ENCODE data around the gene COL28A1. TPM values are rescaled to one million over a fixed set of nuclear protein-coding genes. Genes with fewer than 3 reads are reported as not detected.

The COL28A1 gene
- total and polyA plus RNA-seq, 2 of the 13 experiments (the other 11 are each of a cell fraction or from before 2014, with no cell fraction given), result 0.07 to 0.15 TPM

DNA sequence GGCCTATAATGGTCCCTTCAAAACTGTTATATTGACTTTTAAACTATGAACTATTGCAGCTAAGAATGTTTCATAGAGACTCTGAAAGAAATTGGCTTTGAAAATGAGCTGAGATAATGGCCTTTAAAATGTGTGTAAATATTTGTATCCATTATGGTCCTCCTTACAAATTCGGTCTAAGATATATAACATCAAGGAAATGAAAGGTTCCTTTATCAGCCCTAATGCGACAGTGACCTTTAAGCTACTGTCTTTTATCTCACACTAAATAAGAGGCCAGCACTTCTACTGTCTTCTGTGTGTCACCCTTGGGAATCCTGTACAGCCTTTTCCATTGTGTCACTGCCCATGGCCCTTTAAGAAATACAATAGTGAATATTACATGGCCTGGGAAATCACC is 19.5 kb downstream of the COL28A1 start:
- Histone ChIP-seq H3K4me3 (replicated peaks in 1 of 3; ENCODE audit: insufficient read depth in 1 of 3, low read depth in 2 of 3, low read length in 3 of 3) (no peak overlapping the region), H3K4me1 (ENCODE audit: insufficient read depth, low read length) (peaks cover 48% of the 10 kb centered on the region), H2AFZ (ENCODE audit: low read length) (no peak overlapping the region), H3K79me2 (ENCODE audit: insufficient read depth, low read length) (no peaks in the 10 kb centered on the region), H3K9ac (ENCODE audit: insufficient read depth, low read depth, low read length) (no peak overlapping the region), H3K36me3 (replicated peaks in 1 of 2; ENCODE audit: control insufficient read depth in 1 of 2, insufficient read depth in 2 of 2, low read length in 2 of 2) (no peaks in the 10 kb centered on the region), H3K4me2 (ENCODE audit: low read depth, low read length) (no peak overlapping the region), H3K9me3 (ENCODE audit: low read length) (no peaks in the 10 kb centered on the region), H4K20me1 (ENCODE audit: insufficient read depth, low read length) (no peaks in the 10 kb centered on the region), H3K27me3 (ENCODE audit: control insufficient read depth in 1 of 2, insufficient read depth in 2 of 2, low read length in 2 of 2) (no peaks in the 10 kb centered on the region), H3K27ac (ENCODE audit: extremely low read length, insufficient read depth, low read length) (no peak overlapping the region)
- in situ Hi-C loops (cut with HindIII; ENCODE audit: extremely low pct_ligation_motif_present, low pct_unique_long_range_greater_than_20kb), result no loop called here
- WGBS (ENCODE audit: low lambda C conversion rate), result 4% methylated on average over 2 of the region's 2 CpGs
- BruUV-seq (replicated peaks), result no TSS peak
- DNase-seq (ENCODE audit: low spot score) (peak; percentile 27), FAIRE-seq (no peak), ATAC-seq (no peak)
- ChIA-PET POLR2A (no interaction called here), CTCF (ENCODE audit: low intra/inter-chr PET ratio, low total read pairs) (no interaction called here)
- TF ChIP-seq FOXA3 (CRISPR knock-in tag; IDR thresholded peaks at IDR 0.05) (no peak), NCOR1 (IDR thresholded peaks at IDR 0.05; ENCODE audit: borderline replicate concordance, low read length) (peak; percentile 14; the same call in 1 of the 2 replicates), NCOA2 (CRISPR knock-in tag; IDR thresholded peaks at IDR 0.05) (0 out of 2 replicates have a peak, but pooled peaks have one; percentile 7), EP300 (IDR thresholded peaks at IDR 0.05; ENCODE audit: low read depth in 2 of 2, low read length in 2 of 2) (peak in 1 of 2 experiments; percentile 33; a peak in 1 of 4 replicates), EP300 (CRISPR knock-in tag; IDR thresholded peaks at IDR 0.05; ENCODE audit: borderline replicate concordance) (no peak), ZNF782 (CRISPR knock-in tag; IDR thresholded peaks at IDR 0.05; ENCODE audit: borderline replicate concordance) (no peak), MEF2D (CRISPR knock-in tag; IDR thresholded peaks at IDR 0.05) (no peak), ZNF841 (CRISPR knock-in tag; IDR thresholded peaks at IDR 0.05; ENCODE audit: borderline replicate concordance) (no peak), SMC3 (IDR thresholded peaks at IDR 0.05; ENCODE audit: low read length) (no peak)
- intact Hi-C loops (cut with micrococcal nuclease; ENCODE audit: unreplicated experiment), result no loop called here

DNA sequence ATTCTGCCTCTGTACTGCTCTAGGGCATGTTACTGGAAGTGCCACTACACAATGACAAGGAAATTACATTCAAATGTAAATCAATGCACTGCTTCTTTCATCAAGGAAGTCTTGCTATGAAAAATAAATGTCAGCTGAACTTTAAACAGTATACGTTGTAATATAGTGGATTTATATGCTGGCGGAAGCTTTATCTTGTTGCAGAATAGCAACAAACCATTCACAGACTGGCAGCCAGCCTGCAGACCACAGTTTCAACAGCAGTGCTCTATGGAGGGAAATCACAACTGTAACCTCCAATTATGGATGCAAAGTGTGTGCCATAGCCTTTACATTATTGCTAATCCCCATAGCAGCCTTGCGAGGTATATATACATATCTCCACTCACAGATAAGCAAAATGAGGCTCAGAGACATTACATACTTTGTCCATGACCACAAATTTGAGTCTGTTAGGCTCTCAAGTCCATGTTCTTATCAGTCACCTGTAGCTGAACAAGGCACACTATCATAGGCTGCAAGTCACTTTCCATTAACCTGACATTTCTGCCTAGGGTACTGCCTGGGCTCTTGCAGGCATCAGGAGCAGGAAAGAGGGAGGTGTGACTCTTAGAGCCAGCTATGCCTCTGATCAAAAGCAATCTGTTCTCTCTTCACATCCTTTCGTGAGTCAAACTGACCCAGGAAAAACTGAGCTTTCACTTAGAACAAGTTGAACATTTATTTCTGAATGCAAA is 22.6 kb downstream of the COL28A1 start:
- H3K79me2 ChIP-seq (ENCODE audit: insufficient read depth, low read length), result no peaks in the 10 kb centered on the region
- CTCF ChIA-PET (ENCODE audit: low intra/inter-chr PET ratio, low total read pairs), result no interaction called here
- no peak overlapping the region for H3K27ac ChIP-seq (ENCODE audit: extremely low read length, insufficient read depth, low read length)
- H3K4me3 ChIP-seq (replicated peaks in 1 of 3; ENCODE audit: insufficient read depth in 1 of 3, low read depth in 2 of 3, low read length in 3 of 3), result no peak overlapping the region
- no peaks in the 10 kb centered on the region for H3K9me3 ChIP-seq (ENCODE audit: low read length)
- no peak overlapping the region for H2AFZ ChIP-seq (ENCODE audit: low read length)
- no peaks in the 10 kb centered on the region for H3K27me3 ChIP-seq (ENCODE audit: control insufficient read depth in 1 of 2, insufficient read depth in 2 of 2, low read length in 2 of 2)
- POLR2A ChIA-PET, result no interaction called here
- no peak overlapping the region for H3K4me2 ChIP-seq (ENCODE audit: low read depth, low read length)
- H3K9ac ChIP-seq (ENCODE audit: insufficient read depth, low read depth, low read length), result no peak overlapping the region
- DNase-seq (ENCODE audit: low spot score), result no peak
- no peak for FAIRE-seq
- in situ Hi-C loops (cut with HindIII; ENCODE audit: extremely low pct_ligation_motif_present, low pct_unique_long_range_greater_than_20kb), result no loop called here
- H3K4me1 ChIP-seq (ENCODE audit: insufficient read depth, low read length), result peaks cover 34% of the 10 kb centered on the region
- intact Hi-C loops (cut with micrococcal nuclease; ENCODE audit: unreplicated experiment), result no loop called here
- no peaks in the 10 kb centered on the region for H3K36me3 ChIP-seq (replicated peaks in 1 of 2; ENCODE audit: control insufficient read depth in 1 of 2, insufficient read depth in 2 of 2, low read length in 2 of 2)
- no peak for ATAC-seq
- no peaks in the 10 kb centered on the region for H4K20me1 ChIP-seq (ENCODE audit: insufficient read depth, low read length)
- 41% methylated on average over 4 of the region's 4 CpGs for WGBS (ENCODE audit: low lambda C conversion rate)
- no TSS peak for BruUV-seq (replicated peaks)
- TF ChIP-seq ZNF891 (CRISPR knock-in tag; IDR thresholded peaks at IDR 0.05) (no peak), ATAD3A (CRISPR knock-in tag; IDR thresholded peaks at IDR 0.05) (no peak), BRCA1 (CRISPR knock-in tag; IDR thresholded peaks at IDR 0.05) (no peak), REXO4 (CRISPR knock-in tag; IDR thresholded peaks at IDR 0.05; ENCODE audit: borderline replicate concordance) (no peak), GABPA (IDR thresholded peaks at IDR 0.05; ENCODE audit: low read depth, low read length) (no peak), GABPA (CRISPR knock-in tag; IDR thresholded peaks at IDR 0.05; ENCODE audit: low read depth) (no peak)
- TF ChIP-seq, protein P1, sequence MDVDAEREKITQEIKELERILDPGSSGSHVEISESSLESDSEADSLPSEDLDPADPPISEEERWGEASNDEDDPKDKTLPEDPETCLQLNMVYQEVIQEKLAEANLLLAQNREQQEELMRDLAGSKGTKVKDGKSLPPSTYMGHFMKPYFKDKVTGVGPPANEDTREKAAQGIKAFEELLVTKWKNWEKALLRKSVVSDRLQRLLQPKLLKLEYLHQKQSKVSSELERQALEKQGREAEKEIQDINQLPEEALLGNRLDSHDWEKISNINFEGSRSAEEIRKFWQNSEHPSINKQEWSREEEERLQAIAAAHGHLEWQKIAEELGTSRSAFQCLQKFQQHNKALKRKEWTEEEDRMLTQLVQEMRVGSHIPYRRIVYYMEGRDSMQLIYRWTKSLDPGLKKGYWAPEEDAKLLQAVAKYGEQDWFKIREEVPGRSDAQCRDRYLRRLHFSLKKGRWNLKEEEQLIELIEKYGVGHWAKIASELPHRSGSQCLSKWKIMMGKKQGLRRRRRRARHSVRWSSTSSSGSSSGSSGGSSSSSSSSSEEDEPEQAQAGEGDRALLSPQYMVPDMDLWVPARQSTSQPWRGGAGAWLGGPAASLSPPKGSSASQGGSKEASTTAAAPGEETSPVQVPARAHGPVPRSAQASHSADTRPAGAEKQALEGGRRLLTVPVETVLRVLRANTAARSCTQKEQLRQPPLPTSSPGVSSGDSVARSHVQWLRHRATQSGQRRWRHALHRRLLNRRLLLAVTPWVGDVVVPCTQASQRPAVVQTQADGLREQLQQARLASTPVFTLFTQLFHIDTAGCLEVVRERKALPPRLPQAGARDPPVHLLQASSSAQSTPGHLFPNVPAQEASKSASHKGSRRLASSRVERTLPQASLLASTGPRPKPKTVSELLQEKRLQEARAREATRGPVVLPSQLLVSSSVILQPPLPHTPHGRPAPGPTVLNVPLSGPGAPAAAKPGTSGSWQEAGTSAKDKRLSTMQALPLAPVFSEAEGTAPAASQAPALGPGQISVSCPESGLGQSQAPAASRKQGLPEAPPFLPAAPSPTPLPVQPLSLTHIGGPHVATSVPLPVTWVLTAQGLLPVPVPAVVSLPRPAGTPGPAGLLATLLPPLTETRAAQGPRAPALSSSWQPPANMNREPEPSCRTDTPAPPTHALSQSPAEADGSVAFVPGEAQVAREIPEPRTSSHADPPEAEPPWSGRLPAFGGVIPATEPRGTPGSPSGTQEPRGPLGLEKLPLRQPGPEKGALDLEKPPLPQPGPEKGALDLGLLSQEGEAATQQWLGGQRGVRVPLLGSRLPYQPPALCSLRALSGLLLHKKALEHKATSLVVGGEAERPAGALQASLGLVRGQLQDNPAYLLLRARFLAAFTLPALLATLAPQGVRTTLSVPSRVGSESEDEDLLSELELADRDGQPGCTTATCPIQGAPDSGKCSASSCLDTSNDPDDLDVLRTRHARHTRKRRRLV (CRISPR knock-in tag; IDR thresholded peaks at IDR 0.05), result no peak

Data from HepG2 (cell line).